Stimulated activated CD4-positive, alpha-beta T cell treated with anti-CD3 and anti-CD28 coated beads, Interleukin-12 subunit alpha, Interleukin-12 subunit beta, amount 100 ng/mL, for 48 hours (primary cell): ENCODE results near the gene THNSL1.

ENCODE experiments used
- DNase-seq, 3 donors: peaks; one replicate each; pipeline ENCODE4 v3.0.0-alpha.2; 2020; ENCODE audit warnings: low read depth in 2 of 3, low spot score in 1 of 3

Gene THNSL1

GRCh38 chr10:25057886-25058285 lies 41.5 kb downstream of the THNSL1 start:
- DNase-seq = no peak

GRCh38 chr10:25059990-25060389 lies 43.6 kb downstream of the THNSL1 start:
- no peak for DNase-seq

- no peak for DNase-seq
These were observed 44.7 kb downstream of the THNSL1 start for GRCh38 chr10:25061125-25061524.

GRCh38 chr10:25061711-25062449 lies 45.5 kb downstream of the THNSL1 start:
- DNase-seq = no peak

GRCh38 chr10:25063157-25063556 lies 46.7 kb downstream of the THNSL1 start:
- DNase-seq = no peak

- DNase-seq = no peak
These were observed 47.2 kb downstream of the THNSL1 start for GRCh38 chr10:25063644-25064043.

GRCh38 chr10:25064401-25064800 lies 48.0 kb downstream of the THNSL1 start:
- no peak for DNase-seq

- no peak for DNase-seq
These were observed 49.5 kb downstream of the THNSL1 start for GRCh38 chr10:25065761-25066476.

- no peak for DNase-seq
These were observed 52.0 kb downstream of the THNSL1 start for GRCh38 chr10:25068152-25069058.

- DNase-seq = no peak
These were observed 54.8 kb downstream of the THNSL1 start for GRCh38 chr10:25071227-25071626.

- DNase-seq = no peak
These were observed 56.4 kb downstream of the THNSL1 start for GRCh38 chr10:25072786-25073185.

- DNase-seq = no peak
These were observed 59.4 kb downstream of the THNSL1 start for GRCh38 chr10:25075825-25076224.
